Right ventricle myocardium superior (tissue), 1 donor: ENCODE data around the gene CLCN7. TPM values are rescaled to one million over a fixed set of nuclear protein-coding genes. Genes with fewer than 3 reads are reported as not detected.
"Not testable (repeated sequence)": the region's sequence is repeated elsewhere in the genome, so short reads cannot be mapped to it uniquely, and the experiment has no call there.

ENCODE experiments used
- ATAC-seq: fragments of 200-7000 bp; cut with Tn5 transposase; one replicate; pipeline ENCODE4 v1.9.1; 2020; ENCODE audit warnings: mild to moderate bottlenecking; ENCODE audit not compliant: poor library complexity
- DNase-seq: peaks from one replicate; pipeline ENCODE4 v3.0.0-alpha.2; 2020
- intact Hi-C: fragments of 100-400 bp; cut with DNase I; formaldehyde crosslinking; loops from one replicate; pipeline ENCODE4 v1.11.2; 2022
- total RNA-seq: library from RNA; stranded (reverse); fragmentation: NEBNext Ultra II Directional; extraction: Animal tissue kit (Norgen Biotek cat#: 25700); gene quantifications from one replicate; pipeline ENCODE4 v1.2.1, GENCODE V29; 2021
- donor health status: DM: no; HTN: yes; CAD: no; lungs with severe emphysema.

Gene CLCN7
- total RNA-seq, 1 donor from 2014 or later: 45.0 TPM

DNA sequence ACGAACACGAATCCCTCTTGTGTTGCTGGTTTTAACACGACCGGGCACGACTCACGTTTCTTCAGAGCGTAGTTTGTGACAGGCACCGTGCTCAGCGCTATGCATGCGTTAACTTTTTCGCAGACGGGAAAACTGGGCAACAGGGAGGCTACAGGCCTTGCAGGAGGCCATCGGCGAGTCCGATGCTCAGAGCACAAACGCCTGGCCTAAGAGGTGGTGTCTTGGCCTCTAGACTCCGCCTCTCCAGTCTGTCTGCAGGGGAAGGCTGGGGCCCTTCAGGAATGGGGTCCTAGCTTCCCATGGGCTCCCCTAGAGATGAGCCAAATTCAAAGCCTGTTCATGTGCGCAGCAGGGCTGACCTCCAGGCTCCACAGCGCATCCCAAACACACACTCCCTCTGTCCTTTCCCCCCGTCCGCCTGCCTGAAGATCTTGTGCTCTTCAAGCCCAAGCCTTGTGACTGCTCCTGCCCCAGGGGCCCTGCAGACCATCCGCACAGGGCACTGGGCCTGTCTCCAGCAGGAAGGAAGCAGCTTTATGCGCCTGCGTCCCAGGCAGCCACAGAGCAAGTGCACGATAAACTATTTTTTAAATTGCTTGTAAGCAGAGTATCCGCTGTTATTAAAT, 3.1 kb downstream of the CLCN7 start:
- no peak for DNase-seq

DNA sequence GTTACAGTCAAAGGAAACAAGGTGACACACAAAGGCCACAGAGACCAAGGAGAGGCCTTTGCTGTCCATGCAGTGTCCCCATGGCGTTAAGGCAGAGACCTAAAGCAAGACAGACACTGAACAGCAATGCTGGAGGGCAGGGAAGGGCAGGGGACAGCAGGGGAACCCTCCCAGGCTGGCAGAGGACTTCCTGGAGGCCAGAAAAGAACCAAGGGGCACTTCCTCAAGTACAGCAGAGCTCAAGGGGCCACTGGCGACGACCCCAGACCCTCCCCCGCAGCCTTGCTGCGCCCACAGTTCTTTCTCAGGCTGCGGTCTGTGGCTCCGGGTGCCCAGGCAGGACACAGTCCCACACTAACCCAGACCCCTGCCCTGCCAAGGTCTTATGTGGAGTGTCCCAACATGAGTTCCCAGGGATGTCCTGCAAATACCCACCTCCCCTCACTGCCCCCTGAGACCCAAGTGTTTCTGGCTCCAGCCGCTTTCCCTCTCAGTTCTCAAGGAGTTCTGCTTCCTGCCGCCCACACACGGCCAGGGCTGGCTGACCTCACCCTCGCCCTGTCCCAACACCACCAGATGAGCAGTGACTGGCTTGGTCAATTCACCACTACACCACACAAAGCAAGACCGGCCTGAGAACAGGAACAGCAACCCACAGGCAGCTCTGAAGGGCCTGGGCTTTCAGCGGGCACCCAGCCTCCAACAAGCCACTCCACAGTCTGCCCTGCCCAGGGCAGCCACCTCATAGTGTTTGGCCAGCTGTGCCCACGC, 4.2 kb downstream of the CLCN7 start:
- no peak for ATAC-seq
- DNase-seq: peak; percentile 56
- intact Hi-C loops: no loop called here

More for the DNA sequence above, 3.1 kb downstream of the CLCN7 start:
- intact Hi-C loops: no loop called here
- no peak for ATAC-seq

DNA sequence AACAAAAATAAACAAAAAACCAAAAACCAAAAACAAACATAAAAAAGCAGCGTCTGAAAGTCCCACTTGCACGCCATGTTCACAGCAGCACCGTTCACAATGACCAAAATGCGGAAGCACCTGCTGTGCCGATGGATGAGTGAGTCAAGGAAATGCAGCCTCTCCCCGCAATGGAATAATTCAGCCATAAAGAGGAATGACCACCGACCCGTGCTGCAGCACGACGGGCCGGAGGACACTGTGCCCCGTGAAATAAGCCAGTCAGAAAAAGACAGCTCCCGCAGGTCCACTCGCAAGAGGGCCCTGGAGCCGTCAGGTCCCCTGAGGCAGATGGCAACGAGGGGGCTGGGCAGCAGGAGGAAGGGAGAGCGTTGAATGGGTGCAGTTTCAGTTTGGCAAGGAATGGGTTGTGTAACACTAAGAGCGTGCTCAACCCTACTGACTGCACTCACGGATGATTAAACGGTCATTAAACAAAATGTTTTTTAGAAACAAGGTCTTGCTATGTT, 5.1 kb downstream of the CLCN7 start:
- DNase-seq (no peak), ATAC-seq (no peak)
- intact Hi-C loops: no loop called here

DNA sequence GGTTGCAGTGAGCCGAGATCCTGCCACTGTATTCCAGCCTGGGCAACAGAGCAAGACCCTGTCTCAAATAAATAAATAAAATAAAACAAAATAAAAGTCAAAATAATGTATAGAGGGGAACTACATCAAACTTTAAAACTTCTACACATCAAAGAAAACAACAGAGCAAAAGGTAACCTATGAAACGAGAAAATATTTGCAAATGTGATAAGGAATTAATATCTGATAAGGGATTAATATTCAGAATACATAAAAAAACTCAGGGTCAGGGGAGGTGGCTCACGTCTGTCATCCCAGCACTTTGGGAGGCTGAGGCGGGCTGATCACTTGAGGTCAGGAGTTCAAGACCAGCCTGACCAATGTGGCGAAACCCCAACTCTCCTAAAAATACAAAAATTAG, 5.7 kb downstream of the CLCN7 start:
- intact Hi-C loops, ATAC-seq, DNase-seq: not testable (repeated sequence)

DNA sequence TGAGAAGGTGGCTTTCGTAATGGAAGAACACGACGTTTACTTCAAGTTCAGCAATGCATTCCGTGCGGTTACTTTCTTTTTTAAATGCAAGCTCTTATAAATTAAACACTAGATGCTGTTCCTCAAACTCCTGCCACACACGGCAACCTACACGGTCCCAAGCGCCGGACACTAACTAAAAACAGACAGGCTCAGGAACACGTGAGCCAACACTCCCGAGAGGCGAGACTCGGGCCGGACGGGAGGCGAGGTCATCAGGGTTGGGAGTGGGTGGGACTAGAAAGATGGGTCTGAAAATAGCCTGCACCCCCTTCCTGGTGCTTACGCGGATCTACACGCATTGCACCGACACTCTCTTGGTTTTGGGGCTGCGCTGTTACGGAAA, 6.4 kb downstream of the CLCN7 start:
- intact Hi-C loops: no loop called here
- ATAC-seq: no peak
- DNase-seq: no peak

DNA sequence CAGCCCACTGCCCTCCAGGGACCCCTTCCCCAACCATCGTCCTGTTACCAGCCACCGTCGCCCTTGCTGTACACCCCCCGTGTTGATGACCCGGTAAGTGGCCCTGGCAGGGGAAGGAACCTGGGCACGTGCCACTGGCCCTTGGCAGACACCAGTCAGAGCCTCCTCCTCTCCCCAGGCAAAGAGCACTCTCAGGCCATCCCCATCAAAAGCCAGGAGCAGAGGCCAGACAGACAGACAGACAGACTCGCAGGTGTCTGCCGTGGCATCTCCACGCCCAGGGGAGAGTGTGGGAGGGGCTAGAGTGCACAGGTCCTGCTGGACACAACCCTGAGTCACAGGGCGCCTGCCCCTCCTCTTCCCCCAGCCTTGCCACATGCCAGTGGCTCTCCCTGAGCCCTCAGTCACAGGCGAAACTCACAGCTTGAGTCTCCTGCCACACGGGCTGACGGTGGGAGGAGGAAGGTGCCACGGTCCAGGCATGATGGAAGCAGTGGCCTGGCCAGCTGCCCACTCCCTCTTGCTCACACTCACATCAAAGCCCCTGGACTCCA, 7.8 kb downstream of the CLCN7 start:
- peak; percentile 50 for DNase-seq
- intact Hi-C loops: no loop called here
- ATAC-seq: peak; percentile 52

DNA sequence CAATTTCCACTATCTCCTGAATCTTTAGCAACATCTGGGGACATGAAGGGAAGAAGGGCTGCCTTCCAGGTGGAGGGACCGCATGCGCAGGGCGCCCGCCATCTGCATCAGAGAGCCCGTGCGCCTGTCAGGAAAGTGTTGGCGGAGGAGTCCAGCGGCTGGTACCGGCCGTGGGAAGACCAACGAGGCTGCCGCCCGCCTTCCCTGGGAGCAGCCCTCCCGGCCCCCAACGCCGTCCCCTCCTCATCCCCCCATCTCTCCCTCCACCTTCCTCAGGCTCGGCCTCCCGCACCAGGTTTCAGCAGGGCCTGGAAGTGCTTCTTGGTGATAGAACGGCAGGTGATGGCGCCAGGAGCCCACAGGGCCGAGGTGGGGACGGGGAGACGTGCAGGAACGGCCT, 8.8 kb downstream of the CLCN7 start:
- intact Hi-C loops: no loop called here
- ATAC-seq (no peak), DNase-seq (no peak)

DNA sequence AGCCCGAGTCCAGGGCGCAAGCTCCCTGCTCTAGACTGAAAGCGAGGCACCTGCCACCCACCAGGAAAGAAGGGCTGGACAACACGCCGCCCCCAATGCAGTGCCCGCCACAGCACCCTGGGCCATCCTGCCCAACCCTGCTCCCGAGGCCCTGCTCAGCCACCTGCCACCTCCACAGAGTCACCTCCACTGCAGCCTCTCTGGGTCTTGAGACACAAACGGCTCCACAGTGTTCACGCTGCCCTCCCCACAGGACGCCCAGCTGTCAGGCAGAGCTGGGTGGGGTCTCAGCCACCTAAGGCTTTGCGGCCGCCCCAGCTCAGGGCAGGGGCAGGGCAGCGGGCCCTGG, 9.3 kb downstream of the CLCN7 start:
- ATAC-seq: no peak
- DNase-seq: no peak
- intact Hi-C loops: no loop called here

DNA sequence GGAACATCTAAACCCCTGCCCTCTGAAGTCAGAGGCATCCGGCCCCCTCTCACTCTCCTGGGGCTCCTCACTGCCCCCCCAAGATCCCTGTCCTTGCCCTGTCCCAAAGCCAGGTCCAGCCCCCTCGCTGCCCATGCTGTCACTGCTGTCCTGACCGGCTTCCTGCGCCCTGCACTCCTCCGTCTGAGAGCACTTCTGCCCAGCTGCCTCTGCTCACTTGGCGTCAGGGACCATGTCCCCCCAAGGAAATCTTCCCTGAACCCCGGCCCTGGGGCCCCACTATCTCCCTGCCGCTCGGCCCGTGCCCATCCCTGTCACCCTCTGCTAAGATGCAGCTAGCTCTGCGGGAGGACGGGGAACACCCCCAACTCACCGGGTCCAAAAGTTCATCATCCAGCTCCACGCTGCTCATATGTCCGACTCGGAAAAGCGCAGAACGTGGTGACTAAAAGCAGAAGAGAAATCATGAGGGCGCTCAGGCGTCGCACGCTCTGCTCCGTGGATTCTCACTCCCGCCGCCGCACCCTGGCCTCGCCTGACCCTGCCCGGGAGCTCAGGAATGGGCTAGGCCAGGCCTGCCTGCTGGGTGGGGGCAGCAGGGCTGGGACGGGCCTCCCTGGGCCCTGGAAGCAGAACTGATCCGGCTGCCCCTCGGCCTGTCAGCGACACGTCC, 9.8 kb downstream of the CLCN7 start:
- ATAC-seq (no peak), DNase-seq (no peak)
- intact Hi-C loops: no loop called here

DNA sequence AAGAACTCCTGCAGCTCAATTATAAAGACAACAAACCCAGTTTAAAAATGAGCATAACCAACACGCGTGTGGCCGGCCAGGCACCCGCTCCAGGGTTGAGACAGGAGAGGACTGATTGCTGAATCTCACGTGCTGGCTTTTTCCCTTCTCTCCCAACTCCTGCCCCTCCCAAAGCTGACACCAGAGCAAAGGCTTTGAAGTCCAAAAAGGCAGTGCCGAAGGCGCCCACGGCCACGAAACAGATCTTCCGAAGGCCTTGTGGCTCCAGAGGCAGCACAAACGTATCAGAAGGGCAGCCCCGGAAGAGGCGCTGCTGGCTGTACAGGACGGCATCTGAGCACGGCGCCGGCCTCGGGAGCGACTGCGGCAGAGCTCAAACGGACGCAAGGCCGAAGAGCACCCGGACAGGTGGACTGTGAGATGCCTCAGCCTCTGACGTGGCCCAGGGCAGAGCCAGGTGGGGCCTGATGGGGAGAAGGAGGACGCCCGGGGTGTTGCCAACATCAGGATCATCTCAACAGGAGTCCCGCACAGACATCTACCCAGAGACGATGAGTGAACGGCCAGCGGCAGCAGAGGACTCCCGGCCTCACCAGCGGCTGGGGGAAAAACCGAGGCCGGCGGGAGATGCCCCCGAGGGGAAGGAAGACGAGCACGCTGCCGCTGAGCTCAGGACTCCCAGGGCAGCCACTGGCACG, 10.5 kb downstream of the CLCN7 start:
- DNase-seq (no peak), ATAC-seq (no peak)
- intact Hi-C loops: no loop called here

DNA sequence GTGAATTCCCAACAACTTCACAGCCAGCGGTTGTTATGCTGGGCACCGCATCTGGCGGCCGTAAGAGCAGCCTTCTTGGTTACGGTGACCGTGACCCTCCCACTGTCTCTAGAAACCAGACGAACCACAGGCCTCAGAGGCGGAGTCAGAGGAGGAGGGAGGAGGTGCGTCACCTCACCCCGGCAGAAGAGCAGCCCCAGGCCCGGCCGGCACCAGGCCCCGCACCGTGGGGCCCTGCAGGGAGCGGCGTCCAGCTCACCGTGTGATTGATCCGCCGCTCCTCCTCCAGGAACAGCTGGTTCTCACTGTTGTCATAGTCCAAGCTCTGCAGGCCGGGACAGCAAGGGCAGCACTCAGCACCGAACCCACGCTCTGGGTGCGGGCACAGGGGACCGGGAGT, 13.7 kb downstream of the CLCN7 start:
- DNase-seq (no peak), ATAC-seq (no peak)
- intact Hi-C loops: no loop called here

DNA sequence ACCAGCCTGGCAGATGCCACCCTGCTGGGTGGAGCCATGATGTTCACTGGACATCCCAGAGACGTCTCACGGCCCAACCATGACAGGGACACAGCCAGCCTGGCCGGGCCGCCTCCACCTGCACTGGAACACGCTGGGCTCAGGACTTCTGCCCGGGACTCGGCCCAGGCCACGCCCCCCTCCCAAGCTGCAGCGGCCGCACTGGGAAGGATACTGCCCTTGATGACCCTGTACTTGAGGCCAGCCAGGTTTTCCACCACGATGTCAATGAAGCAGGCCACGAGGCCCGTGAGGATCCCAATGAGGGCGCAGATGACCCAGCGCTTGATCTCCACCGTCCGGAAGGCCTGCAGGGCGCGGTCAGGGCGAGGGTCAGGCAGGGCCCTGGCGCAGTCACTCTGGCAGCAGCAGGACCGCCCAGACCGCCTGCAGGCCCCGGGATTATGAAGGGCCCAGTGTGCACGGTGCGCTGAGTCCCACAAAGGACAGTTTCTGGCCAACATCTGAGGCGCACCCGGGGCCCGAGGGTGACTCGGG, 14.2 kb downstream of the CLCN7 start:
- intact Hi-C loops: no loop called here
- no peak for ATAC-seq
- DNase-seq: no peak

DNA sequence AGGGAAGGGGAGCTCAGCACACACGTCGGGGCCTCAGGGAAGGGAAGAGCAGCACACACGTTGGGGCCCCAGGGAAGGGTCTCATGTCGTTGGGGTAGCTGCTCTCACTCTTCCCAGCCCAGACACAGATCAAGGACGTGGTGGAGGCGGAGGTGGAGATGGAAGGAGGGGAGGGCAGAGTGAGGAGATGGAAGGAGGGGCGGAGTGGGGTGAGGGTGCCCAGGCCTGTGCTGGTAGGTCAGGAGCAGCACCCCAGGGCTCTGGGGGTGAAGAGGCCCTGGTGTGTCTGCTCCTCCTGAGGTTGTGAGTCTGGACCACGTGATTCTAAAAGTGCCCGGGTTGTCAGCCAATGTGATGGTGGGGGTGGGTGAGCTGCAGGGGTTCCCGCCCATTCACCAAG, 14.9 kb downstream of the CLCN7 start:
- intact Hi-C loops: no loop called here
- ATAC-seq: no peak
- no peak for DNase-seq

DNA sequence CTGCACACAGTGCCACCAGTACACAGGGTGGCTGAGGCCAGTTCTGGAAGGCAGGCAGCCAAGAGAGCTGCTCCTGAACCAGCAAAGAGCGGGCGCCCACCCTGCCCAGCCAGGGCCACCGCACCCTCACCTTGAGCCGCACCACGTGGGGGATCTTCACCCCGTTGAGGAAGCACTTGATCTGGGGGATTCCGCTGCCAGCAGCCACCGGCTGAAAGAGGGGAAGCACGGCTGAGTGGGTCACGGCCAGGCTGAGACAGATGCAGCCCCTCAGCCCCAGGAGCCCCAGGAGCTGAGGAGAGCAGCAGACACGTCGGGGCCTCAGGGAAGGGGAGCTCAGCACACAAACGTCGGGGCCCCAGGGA, 15.9 kb downstream of the CLCN7 start:
- ATAC-seq (no peak), DNase-seq (no peak)
- intact Hi-C loops: no loop called here

DNA sequence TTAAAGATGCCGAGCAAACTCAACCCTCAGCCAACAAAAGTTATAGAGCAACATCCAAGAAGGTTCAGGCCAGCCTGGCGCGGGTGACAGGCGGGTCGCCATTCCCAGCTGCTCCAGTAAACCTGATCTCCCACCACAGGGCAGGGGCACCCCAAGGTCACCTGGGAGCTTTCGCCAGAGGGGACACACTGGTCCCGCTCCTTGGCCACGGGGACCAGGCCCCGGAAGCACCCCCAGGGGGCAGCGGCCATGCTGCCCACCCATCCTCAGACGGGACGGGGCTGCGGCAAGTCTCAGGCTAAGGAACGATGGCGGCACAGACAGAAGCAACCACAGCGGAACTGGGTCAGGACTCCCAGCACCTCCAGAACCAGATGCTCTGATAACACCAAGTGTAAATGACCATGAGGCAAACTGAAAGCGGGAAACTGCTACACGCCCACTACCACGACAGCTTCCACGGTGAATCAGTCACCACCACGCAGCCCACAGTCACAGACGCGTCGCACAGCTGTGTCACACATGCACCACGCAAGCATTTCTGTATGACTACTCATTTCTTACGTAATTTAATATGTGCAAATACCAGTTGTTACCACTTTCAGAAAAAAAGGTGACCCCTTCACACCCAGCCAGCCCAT, 16.4 kb downstream of the CLCN7 start:
- ATAC-seq (no peak), DNase-seq (no peak)
- intact Hi-C loops: no loop called here

DNA sequence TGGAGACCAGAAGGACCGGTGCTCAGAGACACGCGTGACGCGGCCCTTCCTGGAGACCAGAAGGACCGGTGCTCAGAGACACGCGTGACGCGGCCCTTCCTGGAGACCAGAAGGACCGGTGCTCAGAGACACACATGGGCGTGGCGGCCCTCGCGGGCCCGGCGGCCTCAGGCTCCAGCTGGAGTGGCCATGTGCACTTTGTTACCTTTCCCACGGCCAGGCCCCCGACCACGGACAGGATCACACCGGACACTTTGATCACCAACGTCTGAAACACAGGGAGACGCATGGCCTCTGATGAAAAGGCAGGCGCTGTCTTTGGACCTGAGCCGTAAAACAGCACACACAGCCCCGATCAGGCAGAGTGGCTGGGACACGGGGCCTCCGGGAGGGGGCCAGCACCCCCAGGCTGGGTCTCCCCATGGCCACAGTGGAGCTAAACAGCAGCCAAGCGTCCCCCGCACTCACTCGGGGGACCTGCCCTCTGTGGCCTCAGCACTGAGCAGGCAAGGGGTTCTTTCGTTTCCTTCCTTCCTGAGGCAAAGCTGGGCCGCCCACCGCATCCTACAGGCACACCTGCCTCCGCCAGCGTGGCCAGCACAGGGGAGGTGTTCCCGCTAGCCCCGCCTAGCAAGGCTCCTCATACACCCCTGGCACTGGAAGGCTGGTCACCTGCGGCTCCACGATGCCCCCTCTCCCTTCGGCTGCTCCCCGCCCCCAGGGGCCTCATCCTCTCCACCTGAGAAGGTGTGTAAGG, 17.2 kb downstream of the CLCN7 start:
- ATAC-seq (no peak), DNase-seq (no peak)
- intact Hi-C loops: no loop called here

DNA sequence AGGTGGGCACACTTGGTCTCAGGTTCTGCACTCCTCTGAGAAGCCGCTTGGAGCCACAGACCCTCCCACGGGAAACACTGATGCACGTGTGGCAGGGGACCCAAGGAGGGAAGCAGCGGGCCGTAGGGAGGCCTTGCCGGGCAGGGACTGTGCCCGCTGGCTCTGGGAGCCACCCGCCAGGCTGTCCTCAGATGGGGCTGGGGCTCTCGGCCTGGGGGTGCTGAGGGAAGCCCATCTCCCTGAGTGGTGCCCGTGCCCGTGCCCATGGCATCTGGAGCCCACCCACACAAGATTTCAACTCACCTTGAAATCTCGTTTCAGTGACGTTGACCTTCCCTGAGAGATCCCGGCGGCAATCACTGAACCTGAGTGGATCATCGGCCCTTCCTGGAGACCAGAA, 17.9 kb downstream of the CLCN7 start:
- DNase-seq (no peak), ATAC-seq (no peak)
- intact Hi-C loops: no loop called here
